ENCODE data around the gene TMEM145. TPM values are rescaled to one million over a fixed set of nuclear protein-coding genes. Genes with fewer than 3 reads are reported as not detected.
A peak's percentile ranks its signal among the peaks of the same experiment; 100 is the strongest.

TMEM145 gene
- total RNA-seq, 1 donor from 2014 or later: not detected

- Mint-ChIP-seq H3K4me3 (ENCODE audit: unreplicated experiment) (no peak overlapping the region), H3K36me3 (ENCODE audit: low read depth, unreplicated experiment) (no peaks in the 10 kb centered on the region), H3K27ac (ENCODE audit: unreplicated experiment) (no peak overlapping the region), H3K4me1 (ENCODE audit: low read depth, unreplicated experiment) (peaks cover 2% of the 10 kb centered on the region), H3K27me3 (ENCODE audit: low read depth, unreplicated experiment) (peaks cover 48% of the 10 kb centered on the region), H3K9me3 (ENCODE audit: unreplicated experiment) (no peaks in the 10 kb centered on the region)
- Histone ChIP-seq H3K4me1 (ENCODE audit: insufficient read depth, low read length) (peaks cover 6% of the 10 kb centered on the region), H2AFZ (ENCODE audit: low read depth, low read length) (peak overlapping the region; percentile 41), H3K4me3 (ENCODE audit: insufficient read depth, low read depth, low read length) (no peak overlapping the region), H3K27ac (ENCODE audit: low read depth, low read length) (no peak overlapping the region), H3K9me3 (ENCODE audit: insufficient read depth, low read depth, low read length) (no peaks in the 10 kb centered on the region), H3K4me2 (ENCODE audit: low read length) (peak overlapping the region; percentile 33), H4K20me1 (ENCODE audit: insufficient read depth, low read length) (no peaks in the 10 kb centered on the region), H3K9ac (ENCODE audit: low read length) (no peak overlapping the region), H3K36me3 (ENCODE audit: insufficient read depth, low read length) (no peaks in the 10 kb centered on the region), H3K79me2 (ENCODE audit: insufficient read depth, low read length) (no peaks in the 10 kb centered on the region), H3K27me3 (ENCODE audit: insufficient read depth, low read length) (peaks cover 11% of the 10 kb centered on the region)
- no peak for DNase-seq (ENCODE audit: low read depth)
- FAIRE-seq: no peak
- TF ChIP-seq CTCF (IDR thresholded peaks at IDR 0.05; ENCODE audit: insufficient read depth, low read depth, low read length) (no peak), EZH2 (IDR thresholded peaks at IDR 0.05; ENCODE audit: insufficient read depth, low read length) (no peak)
Measured at GRCh38 chr19:42316223-42317211, 3.4 kb downstream of the TMEM145 start.

DNA sequence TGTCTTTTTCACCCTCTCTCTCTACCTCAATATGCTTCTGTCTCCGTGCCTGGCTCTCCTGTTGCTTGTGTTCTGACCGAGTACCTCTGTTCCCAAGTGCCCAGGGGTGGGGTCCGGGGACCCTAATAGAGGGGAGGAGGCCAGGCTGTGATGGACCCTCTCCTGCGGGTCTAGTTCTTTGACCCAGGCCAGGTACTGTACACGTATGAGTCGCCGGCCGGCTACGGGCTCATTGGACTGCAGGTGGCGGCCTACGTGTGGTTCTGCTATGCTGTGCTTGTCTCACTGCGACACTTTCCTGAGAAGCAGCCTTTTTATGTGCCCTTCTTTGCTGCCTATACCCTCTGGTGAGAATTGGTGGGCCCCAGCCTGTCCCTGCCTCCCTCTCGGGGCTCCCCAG is 4.4 kb downstream of the TMEM145 start:
- peaks cover 6% of the 10 kb centered on the region for H3K4me1 ChIP-seq (ENCODE audit: insufficient read depth, low read length)
- no peak for DNase-seq (ENCODE audit: low read depth)
- H3K4me2 ChIP-seq (ENCODE audit: low read length): no peak overlapping the region
- H3K9me3 Mint-ChIP-seq (ENCODE audit: unreplicated experiment): no peaks in the 10 kb centered on the region
- TF ChIP-seq EZH2 (IDR thresholded peaks at IDR 0.05; ENCODE audit: insufficient read depth, low read length) (no peak), CTCF (IDR thresholded peaks at IDR 0.05; ENCODE audit: insufficient read depth, low read depth, low read length) (no peak)
- no peak for FAIRE-seq
- H3K27me3 Mint-ChIP-seq (ENCODE audit: low read depth, unreplicated experiment): peaks cover 51% of the 10 kb centered on the region
- no peak overlapping the region for H3K27ac ChIP-seq (ENCODE audit: low read depth, low read length)
- H3K27ac Mint-ChIP-seq (ENCODE audit: unreplicated experiment): no peak overlapping the region
- H3K36me3 Mint-ChIP-seq (ENCODE audit: low read depth, unreplicated experiment): no peaks in the 10 kb centered on the region
- H3K9ac ChIP-seq (ENCODE audit: low read length): no peak overlapping the region
- H3K9me3 ChIP-seq (ENCODE audit: insufficient read depth, low read depth, low read length): no peaks in the 10 kb centered on the region
- H3K4me1 Mint-ChIP-seq (ENCODE audit: low read depth, unreplicated experiment): peaks cover 2% of the 10 kb centered on the region
- no peaks in the 10 kb centered on the region for H4K20me1 ChIP-seq (ENCODE audit: insufficient read depth, low read length)
- H3K36me3 ChIP-seq (ENCODE audit: insufficient read depth, low read length): no peaks in the 10 kb centered on the region
- H3K4me3 Mint-ChIP-seq (ENCODE audit: unreplicated experiment): no peak overlapping the region
- H3K27me3 ChIP-seq (ENCODE audit: insufficient read depth, low read length): peaks cover 13% of the 10 kb centered on the region
- no peak overlapping the region for H2AFZ ChIP-seq (ENCODE audit: low read depth, low read length)
- no peak overlapping the region for H3K4me3 ChIP-seq (ENCODE audit: insufficient read depth, low read depth, low read length)
- no peaks in the 10 kb centered on the region for H3K79me2 ChIP-seq (ENCODE audit: insufficient read depth, low read length)

DNA sequence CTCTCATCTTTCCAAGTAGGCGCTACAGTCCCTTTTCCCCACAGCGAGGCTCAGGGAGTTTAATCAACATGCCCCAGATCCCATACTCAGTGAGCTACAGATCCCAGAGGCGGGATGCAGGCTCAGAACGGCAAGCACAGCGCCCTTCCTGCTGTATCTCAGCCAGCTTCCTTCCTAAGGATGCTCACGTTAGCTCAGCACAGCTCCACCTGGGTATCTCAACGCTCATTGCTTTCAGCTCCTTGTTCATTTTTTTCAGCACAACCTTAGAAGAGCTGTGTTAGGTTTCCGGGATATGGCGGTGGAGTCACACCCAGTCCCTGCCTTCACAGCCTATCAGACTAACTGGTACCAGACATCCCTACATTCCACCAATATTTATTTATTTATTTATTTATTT is 9.2 kb downstream of the TMEM145 start:
- TF ChIP-seq EZH2 (IDR thresholded peaks at IDR 0.05; ENCODE audit: insufficient read depth, low read length) (no peak), CTCF (IDR thresholded peaks at IDR 0.05; ENCODE audit: insufficient read depth, low read depth, low read length) (no peak)
- H3K9ac ChIP-seq (ENCODE audit: low read length): no peak overlapping the region
- H3K27me3 ChIP-seq (ENCODE audit: insufficient read depth, low read length): peaks cover 25% of the 10 kb centered on the region
- no peak for FAIRE-seq
- peaks cover 11% of the 10 kb centered on the region for H4K20me1 ChIP-seq (ENCODE audit: insufficient read depth, low read length)
- Mint-ChIP-seq H3K27me3 (ENCODE audit: low read depth, unreplicated experiment) (peaks cover 39% of the 10 kb centered on the region), H3K9me3 (ENCODE audit: unreplicated experiment) (peaks cover 2% of the 10 kb centered on the region), H3K4me3 (ENCODE audit: unreplicated experiment) (no peak overlapping the region), H3K4me1 (ENCODE audit: low read depth, unreplicated experiment) (peaks cover 6% of the 10 kb centered on the region), H3K36me3 (ENCODE audit: low read depth, unreplicated experiment) (no peaks in the 10 kb centered on the region), H3K27ac (ENCODE audit: unreplicated experiment) (no peak overlapping the region)
- DNase-seq (ENCODE audit: low read depth): no peak
- H3K4me2 ChIP-seq (ENCODE audit: low read length): no peak overlapping the region
- no peaks in the 10 kb centered on the region for H3K9me3 ChIP-seq (ENCODE audit: insufficient read depth, low read depth, low read length)
- peaks cover 10% of the 10 kb centered on the region for H3K4me1 ChIP-seq (ENCODE audit: insufficient read depth, low read length)
- H3K79me2 ChIP-seq (ENCODE audit: insufficient read depth, low read length): peaks cover 18% of the 10 kb centered on the region
- H3K36me3 ChIP-seq (ENCODE audit: insufficient read depth, low read length): no peaks in the 10 kb centered on the region
- no peak overlapping the region for H3K27ac ChIP-seq (ENCODE audit: low read depth, low read length)
- H3K4me3 ChIP-seq (ENCODE audit: insufficient read depth, low read depth, low read length): no peak overlapping the region
- no peak overlapping the region for H2AFZ ChIP-seq (ENCODE audit: low read depth, low read length)
